ENCODE data around the gene OTOG. TPM values are rescaled to one million over a fixed set of nuclear protein-coding genes. Genes with fewer than 3 reads are reported as not detected.
A peak's percentile ranks its signal among the peaks of the same experiment; 100 is the strongest.

Gene OTOG
- total and polyA plus RNA-seq, 3 experiments from 2014 or later = not detected

DNA sequence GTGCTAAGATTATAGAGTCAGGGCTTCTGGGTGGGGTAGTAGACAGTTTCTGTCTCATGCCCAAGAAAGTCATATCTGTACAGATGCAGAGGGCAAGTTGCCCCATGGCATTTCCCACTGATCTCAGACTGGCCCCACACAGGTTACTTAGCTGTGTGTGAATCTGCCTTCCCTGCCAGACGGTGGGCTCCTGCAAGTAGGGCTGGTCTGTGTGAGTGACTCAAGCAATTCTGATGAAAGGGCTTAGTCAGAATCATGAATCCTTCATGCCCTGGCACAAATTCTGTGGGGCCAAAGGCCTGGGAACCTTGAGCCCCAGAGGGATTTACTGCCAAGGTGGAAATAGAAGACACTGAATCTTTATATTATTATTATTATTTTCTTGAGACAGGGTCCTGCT lies 33.2 kb upstream of the OTOG start:
- Histone ChIP-seq H3K27me3 (ENCODE audit: insufficient read depth, low read length, poor library complexity, severe bottlenecking) (no peaks in the 10 kb centered on the region), H3K4me3 (ENCODE audit: low read length) (no peak overlapping the region), H3K36me3 (ENCODE audit: insufficient read depth, low read length) (no peaks in the 10 kb centered on the region), H3K4me1 (ENCODE audit: insufficient read depth, low read length) (no peaks in the 10 kb centered on the region), H3K27ac (ENCODE audit: low read depth, low read length) (no peak overlapping the region), H3K9me3 (ENCODE audit: low read length) (no peaks in the 10 kb centered on the region)
- peaks cover 6 to 12% of the 10 kb centered on the region in 2 donors for H3K27me3 Mint-ChIP-seq
- H3K9me3 Mint-ChIP-seq = no peaks in the 10 kb centered on the region
- no peak for DNase-seq
- H3K36me3 Mint-ChIP-seq = no peaks in the 10 kb centered on the region
- no peak overlapping the region for H3K27ac Mint-ChIP-seq
- no peak overlapping the region for H3K4me3 Mint-ChIP-seq
- H3K4me1 Mint-ChIP-seq = no peaks in the 10 kb centered on the region
- ChIA-PET POLR2A (no interaction called here), CTCF (interaction anchor here (1.4 to 2.5 kb wide), 2 partner anchors 9 to 284 kb away, joined by 4 to 11 read pairs; no protein-coding TSS in a partner anchor)

DNA sequence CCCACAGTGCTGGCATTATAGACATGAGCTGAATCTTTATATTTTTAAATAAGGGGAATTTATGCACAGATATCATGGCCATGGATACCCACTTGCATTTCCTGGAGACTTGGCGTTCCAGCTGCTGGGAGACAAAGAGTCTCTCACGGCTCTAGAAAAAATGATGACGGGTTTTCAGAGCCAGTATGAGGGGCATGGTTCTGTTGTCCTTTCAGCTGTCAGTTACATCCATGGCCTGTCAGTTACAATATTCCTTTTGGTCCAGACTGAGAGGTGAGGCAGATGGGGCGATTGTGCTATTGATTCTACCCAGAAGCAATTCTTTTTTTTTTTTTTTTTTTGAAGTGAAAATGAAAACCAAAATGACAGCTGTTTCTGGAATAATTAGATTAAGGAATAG lies 32.6 kb upstream of the OTOG start:
- H3K27ac ChIP-seq (ENCODE audit: low read depth, low read length) = no peak overlapping the region
- no peaks in the 10 kb centered on the region for H3K4me1 ChIP-seq (ENCODE audit: insufficient read depth, low read length)
- H3K4me3 ChIP-seq (ENCODE audit: low read length) = no peak overlapping the region
- CTCF ChIA-PET = interaction anchor here (1.7 to 2.5 kb wide), 2 partner anchors 10 to 13 kb away, joined by 5 to 11 read pairs; no protein-coding TSS in a partner anchor
- no peaks in the 10 kb centered on the region for H3K4me1 Mint-ChIP-seq
- H3K27me3 Mint-ChIP-seq = peaks cover 6 to 8% of the 10 kb centered on the region in 2 donors
- H3K27ac Mint-ChIP-seq = no peak overlapping the region
- no peaks in the 10 kb centered on the region for H3K9me3 Mint-ChIP-seq
- H3K36me3 Mint-ChIP-seq = no peaks in the 10 kb centered on the region
- POLR2A ChIA-PET = no interaction called here
- H3K4me3 Mint-ChIP-seq = no peak overlapping the region
- no peaks in the 10 kb centered on the region for H3K36me3 ChIP-seq (ENCODE audit: insufficient read depth, low read length)
- no peaks in the 10 kb centered on the region for H3K27me3 ChIP-seq (ENCODE audit: insufficient read depth, low read length, poor library complexity, severe bottlenecking)
- no peaks in the 10 kb centered on the region for H3K9me3 ChIP-seq (ENCODE audit: low read length)
- DNase-seq = no peak

DNA sequence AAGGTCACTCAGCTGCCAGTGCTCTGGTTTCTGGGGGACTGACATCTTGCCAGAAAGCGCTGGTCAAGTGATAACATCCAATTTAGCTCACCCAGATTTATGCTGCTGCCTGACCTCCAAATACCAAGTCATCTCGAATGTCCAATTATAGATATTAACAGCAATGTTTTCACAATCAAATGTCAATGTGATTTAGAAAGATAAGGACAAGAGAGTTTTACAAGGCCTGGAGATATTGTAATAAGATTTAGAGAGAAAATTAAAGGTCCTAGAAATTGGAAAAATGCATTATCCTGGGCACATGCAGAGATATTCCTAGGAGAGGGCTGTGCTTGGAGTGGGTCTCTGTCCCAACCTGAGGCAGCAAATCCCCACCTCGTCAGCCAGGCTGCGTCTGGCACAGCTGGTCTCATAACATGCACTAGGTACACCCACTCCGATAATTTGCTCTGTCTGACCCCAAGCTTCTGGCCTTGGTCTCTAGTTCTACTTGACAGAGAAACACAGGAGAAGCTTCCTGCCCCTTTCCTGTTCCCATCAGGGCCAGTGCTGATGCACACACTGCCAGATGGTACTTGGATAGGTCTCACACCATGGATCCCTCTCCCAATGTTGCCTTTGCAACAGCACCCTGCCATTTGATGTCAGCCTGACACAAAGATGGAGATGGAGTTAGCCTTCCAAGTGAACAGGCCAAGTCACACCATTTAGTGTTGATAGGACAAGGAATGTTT lies 31.4 kb upstream of the OTOG start:
- no peak overlapping the region for H3K27ac Mint-ChIP-seq
- Histone ChIP-seq H3K4me3 (ENCODE audit: low read length) (no peak overlapping the region), H3K27me3 (ENCODE audit: insufficient read depth, low read length, poor library complexity, severe bottlenecking) (no peaks in the 10 kb centered on the region), H3K36me3 (ENCODE audit: insufficient read depth, low read length) (no peaks in the 10 kb centered on the region), H3K9me3 (ENCODE audit: low read length) (no peaks in the 10 kb centered on the region), H3K27ac (ENCODE audit: low read depth, low read length) (no peak overlapping the region), H3K4me1 (ENCODE audit: insufficient read depth, low read length) (no peaks in the 10 kb centered on the region)
- H3K27me3 Mint-ChIP-seq = peaks cover 8 to 11% of the 10 kb centered on the region in 2 donors
- ChIA-PET POLR2A (no interaction called here), CTCF (interaction anchor here (1.5 to 1.7 kb wide), 2 partner anchors 11 to 12 kb away, joined by 5 to 6 read pairs; no protein-coding TSS in a partner anchor)
- no peaks in the 10 kb centered on the region for H3K36me3 Mint-ChIP-seq
- no peak overlapping the region for H3K4me3 Mint-ChIP-seq
- H3K9me3 Mint-ChIP-seq = no peaks in the 10 kb centered on the region
- H3K4me1 Mint-ChIP-seq = no peaks in the 10 kb centered on the region
- no peak for DNase-seq

DNA sequence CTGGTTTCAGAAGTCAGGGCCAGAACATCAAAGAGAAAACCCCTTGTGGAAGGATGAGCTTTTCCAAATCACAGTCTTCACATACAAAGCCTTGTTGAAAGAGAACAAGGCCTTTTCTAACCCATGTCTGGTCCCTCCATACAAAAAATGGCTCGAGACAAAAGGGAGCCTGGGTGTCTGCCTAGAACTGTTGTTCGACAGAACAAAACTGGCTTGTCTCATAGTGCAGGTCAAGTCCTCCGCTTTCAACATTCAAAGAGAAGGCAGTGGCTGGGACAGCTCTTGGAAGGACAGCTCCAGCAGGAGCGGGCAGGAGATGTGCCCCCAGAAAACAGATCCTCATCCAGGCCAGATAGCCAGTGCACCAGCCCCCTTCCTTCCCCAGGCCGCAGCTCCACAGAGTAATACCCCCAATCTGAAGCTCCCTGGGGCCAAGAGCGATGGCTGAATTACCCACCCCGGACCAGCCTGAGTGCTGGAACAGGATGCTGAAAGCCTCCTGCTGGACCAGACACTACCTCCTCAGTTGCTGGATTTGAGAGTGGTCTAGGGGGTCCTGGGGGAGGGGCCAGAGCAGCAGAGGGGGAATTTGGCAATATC lies 30.4 kb upstream of the OTOG start:
- DNase-seq = no peak
- H3K27me3 ChIP-seq (ENCODE audit: insufficient read depth, low read length, poor library complexity, severe bottlenecking) = no peaks in the 10 kb centered on the region
- H3K36me3 ChIP-seq (ENCODE audit: insufficient read depth, low read length) = no peaks in the 10 kb centered on the region
- H3K4me3 Mint-ChIP-seq = no peak overlapping the region
- H3K9me3 ChIP-seq (ENCODE audit: low read length) = no peaks in the 10 kb centered on the region
- ChIA-PET POLR2A (no interaction called here), CTCF (interaction anchor here (1.5 kb wide), 1 partner anchor 12 kb away, joined by 6 read pairs; no protein-coding TSS in a partner anchor)
- no peak overlapping the region for H3K27ac Mint-ChIP-seq
- no peaks in the 10 kb centered on the region for H3K36me3 Mint-ChIP-seq
- no peak overlapping the region for H3K27ac ChIP-seq (ENCODE audit: low read depth, low read length)
- H3K4me1 ChIP-seq (ENCODE audit: insufficient read depth, low read length) = no peaks in the 10 kb centered on the region
- H3K4me3 ChIP-seq (ENCODE audit: low read length) = no peak overlapping the region
- H3K9me3 Mint-ChIP-seq = no peaks in the 10 kb centered on the region
- peaks cover 8 to 11% of the 10 kb centered on the region in 2 donors for H3K27me3 Mint-ChIP-seq
- H3K4me1 Mint-ChIP-seq = no peaks in the 10 kb centered on the region

DNA sequence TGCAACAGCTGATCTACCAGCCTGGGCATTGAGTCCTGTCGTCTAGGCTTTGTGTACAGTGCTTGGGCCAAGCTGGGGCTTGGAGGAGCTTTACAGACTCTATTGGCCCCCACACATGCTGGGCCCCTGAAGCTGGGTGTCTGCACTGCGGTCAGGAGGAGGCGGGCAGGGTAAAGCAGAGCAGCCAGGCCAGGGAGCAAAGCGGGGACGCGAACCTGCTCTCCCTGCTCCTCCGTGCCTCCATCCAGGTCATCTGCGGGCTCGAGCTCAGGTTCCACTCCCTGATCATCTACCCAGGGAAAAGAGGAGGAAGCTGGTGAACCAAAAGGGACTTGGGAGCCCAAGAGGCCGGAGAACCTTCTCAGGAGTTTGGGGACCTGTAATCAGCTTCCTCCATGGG lies 29.9 kb upstream of the OTOG start:
- no peaks in the 10 kb centered on the region for H3K36me3 Mint-ChIP-seq
- no peaks in the 10 kb centered on the region for H3K9me3 ChIP-seq (ENCODE audit: low read length)
- peaks cover 8 to 11% of the 10 kb centered on the region in 2 donors for H3K27me3 Mint-ChIP-seq
- no peak overlapping the region for H3K4me3 Mint-ChIP-seq
- no peak overlapping the region for H3K4me3 ChIP-seq (ENCODE audit: low read length)
- no peaks in the 10 kb centered on the region for H3K36me3 ChIP-seq (ENCODE audit: insufficient read depth, low read length)
- H3K27ac ChIP-seq (ENCODE audit: low read depth, low read length) = no peak overlapping the region
- no peaks in the 10 kb centered on the region for H3K27me3 ChIP-seq (ENCODE audit: insufficient read depth, low read length, poor library complexity, severe bottlenecking)
- no peak for DNase-seq
- ChIA-PET CTCF (interaction anchor here (1.5 kb wide), 1 partner anchor 13 kb away, joined by 6 read pairs; no protein-coding TSS in a partner anchor), POLR2A (no interaction called here)
- H3K27ac Mint-ChIP-seq = no peak overlapping the region
- H3K4me1 ChIP-seq (ENCODE audit: insufficient read depth, low read length) = no peaks in the 10 kb centered on the region
- H3K9me3 Mint-ChIP-seq = no peaks in the 10 kb centered on the region
- no peaks in the 10 kb centered on the region for H3K4me1 Mint-ChIP-seq

DNA sequence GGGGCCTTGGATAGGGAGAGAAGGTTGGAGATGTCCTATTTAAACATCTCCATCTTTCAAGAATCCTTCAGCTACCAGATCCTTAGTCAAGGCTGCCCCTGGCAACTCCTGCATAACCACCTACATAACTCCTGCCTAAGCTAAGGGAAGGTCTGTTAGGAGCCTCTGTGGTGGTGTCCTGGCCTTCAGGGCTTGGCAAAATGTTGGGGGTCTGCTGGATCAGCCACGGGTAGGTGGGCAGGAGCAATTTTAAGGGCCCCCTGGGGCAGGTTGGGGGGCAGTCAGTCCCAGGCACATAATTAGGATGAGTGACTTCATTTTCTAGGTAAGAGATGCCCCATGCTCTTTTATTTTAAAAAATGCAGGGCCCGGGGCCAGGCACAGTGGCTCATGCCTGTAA lies 28.7 kb upstream of the OTOG start:
- no peaks in the 10 kb centered on the region for H3K27me3 ChIP-seq (ENCODE audit: insufficient read depth, low read length, poor library complexity, severe bottlenecking)
- H3K4me1 ChIP-seq (ENCODE audit: insufficient read depth, low read length) = no peaks in the 10 kb centered on the region
- ChIA-PET CTCF (interaction anchor here (0.9 kb wide), 1 partner anchor 36 kb away, joined by 3 read pairs; no protein-coding TSS in a partner anchor), POLR2A (no interaction called here)
- H3K9me3 ChIP-seq (ENCODE audit: low read length) = no peaks in the 10 kb centered on the region
- Mint-ChIP-seq H3K36me3 (no peaks in the 10 kb centered on the region), H3K27me3 (peaks cover 4 to 11% of the 10 kb centered on the region in 2 donors), H3K4me1 (no peaks in the 10 kb centered on the region), H3K9me3 (no peaks in the 10 kb centered on the region), H3K4me3 (no peak overlapping the region), H3K27ac (no peak overlapping the region)
- H3K36me3 ChIP-seq (ENCODE audit: insufficient read depth, low read length) = no peaks in the 10 kb centered on the region
- DNase-seq = no peak
- no peak overlapping the region for H3K27ac ChIP-seq (ENCODE audit: low read depth, low read length)
- no peak overlapping the region for H3K4me3 ChIP-seq (ENCODE audit: low read length)

DNA sequence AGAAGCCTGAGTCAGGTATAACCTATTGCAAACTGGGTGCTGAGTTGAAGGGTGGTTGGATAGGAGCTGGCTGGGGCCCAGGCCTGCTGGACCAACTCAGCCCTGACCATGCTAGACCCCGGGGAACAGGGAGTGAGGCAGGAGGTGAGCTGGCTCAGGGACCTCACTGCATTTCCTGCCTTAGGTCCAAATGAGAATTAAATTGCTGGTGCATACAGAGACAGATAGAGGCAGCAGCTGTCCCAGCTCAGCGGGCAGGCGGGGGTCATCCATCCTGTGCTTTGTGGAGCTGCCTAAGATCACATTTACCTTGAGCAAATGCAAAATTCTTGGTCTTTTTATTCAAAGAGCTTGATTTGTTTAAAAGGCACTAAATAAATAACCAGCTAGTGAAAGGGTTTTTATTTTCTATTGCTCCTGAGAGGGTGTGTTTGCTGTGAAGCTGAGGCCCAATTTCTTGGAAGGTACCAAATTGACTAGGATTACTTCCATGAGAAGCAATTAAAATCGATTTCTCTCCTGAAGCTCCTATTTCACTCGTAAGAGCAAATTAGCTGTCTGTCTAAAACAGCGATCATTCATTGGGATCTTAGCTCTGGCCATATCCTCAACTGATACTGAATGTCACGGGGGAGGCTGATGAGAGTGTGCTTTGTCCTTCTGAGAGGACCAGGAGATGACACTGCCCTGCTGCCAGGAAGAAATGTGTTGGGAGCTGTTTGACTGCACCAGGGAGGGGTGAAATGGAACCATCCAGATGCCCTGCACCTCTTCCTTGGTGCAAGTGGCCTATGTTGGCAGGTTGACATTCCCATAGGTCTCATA lies 27.8 kb upstream of the OTOG start:
- H3K9me3 Mint-ChIP-seq = no peaks in the 10 kb centered on the region
- H3K36me3 Mint-ChIP-seq = no peaks in the 10 kb centered on the region
- no peaks in the 10 kb centered on the region for H3K27me3 ChIP-seq (ENCODE audit: insufficient read depth, low read length, poor library complexity, severe bottlenecking)
- ChIA-PET POLR2A (no interaction called here), CTCF (interaction anchor here (1.0 to 1.2 kb wide), 2 partner anchors 9 to 129 kb away, joined by 3 to 4 read pairs; no protein-coding TSS in a partner anchor)
- no peaks in the 10 kb centered on the region for H3K9me3 ChIP-seq (ENCODE audit: low read length)
- H3K27ac Mint-ChIP-seq = peak overlapping the region in 1 of 8 donors; percentile 33
- DNase-seq = no peak
- H3K4me1 Mint-ChIP-seq = no peaks in the 10 kb centered on the region
- H3K36me3 ChIP-seq (ENCODE audit: insufficient read depth, low read length) = no peaks in the 10 kb centered on the region
- no peak overlapping the region for H3K4me3 Mint-ChIP-seq
- peaks cover 4 to 11% of the 10 kb centered on the region in 2 donors for H3K27me3 Mint-ChIP-seq
- no peaks in the 10 kb centered on the region for H3K4me1 ChIP-seq (ENCODE audit: insufficient read depth, low read length)
- no peak overlapping the region for H3K4me3 ChIP-seq (ENCODE audit: low read length)
- no peak overlapping the region for H3K27ac ChIP-seq (ENCODE audit: low read depth, low read length)

Data from CD8-positive, alpha-beta memory T cell (primary cell).